PC-9 (cell line): Measurements from ENCODE around the gene JAK3. TPM values are rescaled to one million over a fixed set of nuclear protein-coding genes. Genes with fewer than 3 reads are reported as not detected.

Experiments
- BruUV-seq: library from RNA; stranded (reverse); fragments of 400-500 nt; replicated peaks from 2 replicates; lab custom pipeline; 2021; lab: Mats Ljungman, UMichigan
- CTCF ChIA-PET: fragments of 300-600 bp; sonication (Branson Sonifier 250); formaldehyde crosslinking; loops from one replicate; lab custom pipeline; 2022; ENCODE audit warnings: antibody characterized with exemption; lab: Charles Lee
- POLR2A ChIA-PET: fragments of 300-600 bp; sonication (Branson Sonifier 250); formaldehyde crosslinking; loops from one replicate; lab custom pipeline; 2022; ENCODE audit warnings: antibody characterized with exemption; ENCODE audit not compliant: unreplicated experiment; lab: Charles Lee
- DNase-seq, 2 experiments: peaks; one replicate each; pipeline versions ENCODE4 v3.0.0 to v3.0.0-alpha.2; 2015 to 2022; ENCODE audit warnings: mixed read lengths in 1 of 2
- H2AFZ ChIP-seq: fragments of 200-600 bp; sonication (generic); 2 replicates; pipeline ENCODE4 v1.8.1; 2017; ENCODE audit warnings: antibody characterized with exemption
- H3F3A ChIP-seq: fragments of 200-600 bp; sonication (generic); 2 replicates; pipeline ENCODE4 v1.8.1; 2017; ENCODE audit warnings: antibody characterized with exemption, mild to moderate bottlenecking, low read depth; ENCODE audit not compliant: insufficient read depth
- H3K27ac ChIP-seq: fragments of 200-600 bp; sonication (generic); 2 replicates; pipeline ENCODE4 v1.6.1; 2016; ENCODE audit warnings: mixed run types
- H3K27me3 ChIP-seq: fragments of 200-600 bp; sonication (generic); 2 replicates; pipeline ENCODE4 v1.6.1; 2016; ENCODE audit warnings: low read depth, mixed run types; ENCODE audit not compliant: insufficient read depth
- H3K36me3 ChIP-seq: fragments of 200-600 bp; sonication (generic); 2 replicates; pipeline ENCODE4 v1.6.1; 2016; ENCODE audit warnings: low read depth, mixed run types
- H3K4me1 ChIP-seq: fragments of 200-600 bp; sonication (generic); replicated peaks from 2 replicates; pipeline ENCODE4 v1.6.1; 2016; ENCODE audit warnings: mixed run types; ENCODE audit not compliant: insufficient read depth
- H3K4me2 ChIP-seq: fragments of 200-600 bp; sonication (generic); 2 replicates; pipeline ENCODE4 v1.6.1; 2017; ENCODE audit warnings: mixed run types
- H3K4me3 ChIP-seq: fragments of 200-600 bp; sonication (generic); 2 replicates; pipeline ENCODE4 v1.6.1; 2016; ENCODE audit warnings: mixed run types
- H3K79me2 ChIP-seq: fragments of 200-600 bp; sonication (generic); 2 replicates; pipeline ENCODE4 v1.6.1; 2017; ENCODE audit warnings: low read depth, mixed run types
- H3K9me2 ChIP-seq: fragments of 200-600 bp; sonication (generic); 2 replicates; pipeline ENCODE4 v1.8.1; 2017; ENCODE audit warnings: mild to moderate bottlenecking; ENCODE audit not compliant: insufficient read depth
- H3K9me3 ChIP-seq: fragments of 200-600 bp; sonication (generic); 2 replicates; pipeline ENCODE4 v1.8.1; 2016; ENCODE audit warnings: low read depth; ENCODE audit not compliant: insufficient read depth
- H4K20me1 ChIP-seq: fragments of 200-600 bp; sonication (generic); 2 replicates; pipeline ENCODE4 v1.8.1; 2017; ENCODE audit not compliant: insufficient read depth
- CTCF ChIP-seq: fragments of 200-600 bp; sonication (generic); conservative IDR thresholded peaks from 2 replicates; pipeline ENCODE4 v1.6.1; 2017; ENCODE audit warnings: mixed run types, antibody characterized with exemption, mild to moderate bottlenecking, moderate library complexity
- EZH2 ChIP-seq: fragments of 200-600 bp; sonication (generic); IDR thresholded peaks from 2 replicates; pipeline ENCODE4 v1.8.0; 2017; ENCODE audit warnings: antibody characterized with exemption, low read depth
- intact Hi-C: fragments of 100-400 bp; cut with micrococcal nuclease; formaldehyde crosslinking; loops from one replicate; pipeline ENCODE4 v1.10.0; 2022; ENCODE audit not compliant: unreplicated experiment
- total RNA-seq: library from RNA; stranded (reverse); gene quantifications from 2 replicates; pipeline ENCODE4 v1.2.3, GENCODE V29; 2021

Gene JAK3
- total RNA-seq, 1 experiment from 2014 or later: 13.5 TPM

GRCh38 chr19:17866312-17866963, 18.7 kb upstream of the JAK3 start:
- intact Hi-C loops: no loop called here
- CTCF ChIA-PET: interaction anchor here (0.7 kb wide), 1 partner anchor 66 kb away, joined by 3 read pairs; the partner anchor contains the start of gene CCDC124
- no peak overlapping the region for H3K4me2 ChIP-seq
- H4K20me1 ChIP-seq: peaks cover 43% of the 10 kb centered on the region
- H3K36me3 ChIP-seq: peaks cover 29% of the 10 kb centered on the region
- H3K4me3 ChIP-seq: no peak overlapping the region
- POLR2A ChIA-PET: interaction anchor here (0.7 to 1.4 kb wide), 2 partner anchors 66 to 374 kb away, joined by 3 to 7 read pairs; partner anchors contain the start of gene CCDC124
- peaks cover 38% of the 10 kb centered on the region for H3K4me1 ChIP-seq
- BruUV-seq: no TSS peak
- no peak for DNase-seq
- H3K79me2 ChIP-seq: peaks cover 24% of the 10 kb centered on the region
- peaks cover 63% of the 10 kb centered on the region for H3F3A ChIP-seq
- peaks cover 3% of the 10 kb centered on the region; the same call in 1 of the 2 replicates for H3K27me3 ChIP-seq
- no peaks in the 10 kb centered on the region for H3K9me3 ChIP-seq
- H3K9me2 ChIP-seq: no peaks in the 10 kb centered on the region
- H3K27ac ChIP-seq: no peak overlapping the region
- no peak for TF ChIP-seq CTCF
- no peak overlapping the region for H2AFZ ChIP-seq

GRCh38 chr19:17865364-17866311, 17.9 kb upstream of the JAK3 start:
- CTCF ChIA-PET: interaction anchor here (0.7 kb wide), 2 partner anchors 67 kb away, joined by 3 read pairs; partner anchors contain the start of gene CCDC124
- peaks cover 51% of the 10 kb centered on the region for H4K20me1 ChIP-seq
- H3K36me3 ChIP-seq: peaks cover 37% of the 10 kb centered on the region
- H3F3A ChIP-seq: peaks cover 65% of the 10 kb centered on the region
- intact Hi-C loops: no loop called here
- no peaks in the 10 kb centered on the region for H3K27me3 ChIP-seq
- peaks cover 32% of the 10 kb centered on the region for H3K79me2 ChIP-seq
- peak overlapping the region; percentile 32 for H3K27ac ChIP-seq
- no peak overlapping the region for H3K4me3 ChIP-seq
- peaks cover 38% of the 10 kb centered on the region for H3K4me1 ChIP-seq
- H3K9me2 ChIP-seq: no peaks in the 10 kb centered on the region
- DNase-seq: peak; percentile 58 to 75
- no peak for TF ChIP-seq EZH2
- peak; percentile 25; the same call in 1 of the 2 replicates for TF ChIP-seq CTCF
- H3K9me3 ChIP-seq: no peaks in the 10 kb centered on the region
- H3K4me2 ChIP-seq: no peak overlapping the region
- H2AFZ ChIP-seq: no peak overlapping the region
- no TSS peak for BruUV-seq
- POLR2A ChIA-PET: interaction anchor here (1.4 kb wide), 1 partner anchor 67 kb away, joined by 7 read pairs; the partner anchor contains the start of gene CCDC124

DNA sequence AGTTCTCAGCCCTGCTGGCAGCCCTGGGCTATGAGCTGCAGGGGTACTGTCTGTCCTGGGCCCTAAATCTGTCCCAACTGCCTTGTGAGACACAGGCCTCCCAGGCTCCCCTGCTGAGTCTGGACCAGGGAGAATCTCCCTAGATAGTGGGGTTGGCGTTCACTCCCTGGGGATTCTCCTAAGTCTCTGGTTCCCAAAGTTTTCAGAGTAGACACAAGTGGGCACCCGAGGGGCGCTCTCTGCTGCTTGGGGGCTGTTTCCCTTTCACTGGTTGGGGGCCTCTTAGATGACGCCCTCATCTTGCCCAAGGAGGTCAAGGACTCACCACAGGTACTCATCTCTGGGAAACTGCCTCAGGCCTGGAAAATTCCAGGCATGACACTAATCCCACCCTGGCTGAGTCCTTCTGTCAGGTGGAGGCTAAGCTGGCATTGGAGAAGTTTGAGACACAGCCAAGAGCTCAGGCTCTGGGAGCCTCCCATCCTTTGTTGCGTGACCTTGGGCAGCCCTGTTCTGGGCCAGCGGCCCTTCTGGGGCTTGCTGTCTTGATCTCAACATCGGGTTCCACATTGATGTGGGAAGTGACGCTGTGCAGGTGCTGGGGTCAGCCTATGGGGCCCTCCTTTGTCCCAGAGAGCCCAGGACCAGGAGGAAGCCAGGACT, 15.9 kb upstream of the JAK3 start:
- no peak for TF ChIP-seq CTCF
- TF ChIP-seq EZH2: no peak
- Histone ChIP-seq H3K27me3 (no peaks in the 10 kb centered on the region), H3K4me3 (no peak overlapping the region), H3K27ac (peak overlapping the region; percentile 79), H3K79me2 (peaks cover 42% of the 10 kb centered on the region), H3K36me3 (peaks cover 42% of the 10 kb centered on the region), H3F3A (peaks cover 69% of the 10 kb centered on the region), H4K20me1 (peaks cover 56% of the 10 kb centered on the region), H3K9me3 (no peaks in the 10 kb centered on the region), H3K4me1 (peaks cover 42% of the 10 kb centered on the region), H3K4me2 (peak overlapping the region; percentile 11; the same call in 1 of the 2 replicates), H2AFZ (no peak overlapping the region), H3K9me2 (no peaks in the 10 kb centered on the region)
- ChIA-PET CTCF (no interaction called here), POLR2A (interaction anchor here (0.6 kb wide), 1 partner anchor 69 kb away, joined by 3 read pairs; the partner anchor contains the start of gene CCDC124)
- intact Hi-C loops: no loop called here
- no peak for DNase-seq
- no TSS peak for BruUV-seq
